ENCODE measurements around the gene MAP3K12.

GRCh38 chr12:53515291-53515680 is 16.0 kb upstream of the MAP3K12 start:
- TF ChIP-seq CTCF (conservative IDR thresholded peaks at IDR 0.05) (no peak), EZH2 (IDR thresholded peaks at IDR 0.05; ENCODE audit: low read depth) (no peak)

Data from PC-9 (cell line).